HEK293T (cell line): ENCODE data around the gene ZNF821.
"Not testable (repeated sequence)": the region's sequence is repeated elsewhere in the genome, so short reads cannot be mapped to it uniquely, and the experiment has no call there.

Experiments
- CTCF ChIA-PET: fragments of 350-600 bp; formaldehyde crosslinking; extraction: SDS; loops from one replicate; lab custom pipeline; 2021; ENCODE audit warnings: antibody characterized with exemption, inconsistent platforms; lab: Yijun Ruan, JAX
- POLR2A ChIA-PET: fragments of 350-600 bp; formaldehyde crosslinking; extraction: SDS; loops from one replicate; lab custom pipeline; 2020; ENCODE audit warnings: antibody characterized with exemption, inconsistent platforms; lab: Yijun Ruan, JAX
- DNase-seq: peaks from one replicate; pipeline ENCODE4 v3.0.0; 2012; ENCODE audit warnings: mixed read lengths; ENCODE audit errors: extremely low spot score
- ARNT ChIP-seq: fragments of 450-650 bp; IDR thresholded peaks from 2 replicates; pipeline ENCODE4 v1.6.1; 2017; ENCODE audit warnings: mild to moderate bottlenecking
- BHLHE40 ChIP-seq: fragments of 450-650 bp; IDR thresholded peaks from 2 replicates; pipeline ENCODE4 v1.6.1; 2016; ENCODE audit warnings: mild to moderate bottlenecking, moderate library complexity, borderline replicate concordance
- CTBP1 ChIP-seq: fragments of 450-650 bp; IDR thresholded peaks from 2 replicates; pipeline ENCODE4 v1.6.1; 2016; ENCODE audit warnings: borderline replicate concordance
- ELF4 ChIP-seq: fragments of 450-650 bp; IDR thresholded peaks from 2 replicates; pipeline ENCODE4 v1.6.1; 2017; ENCODE audit warnings: antibody characterized with exemption
- FOXA1 ChIP-seq: fragments of 450-650 bp; IDR thresholded peaks from 2 replicates; pipeline ENCODE4 v1.6.1; 2016; ENCODE audit warnings: mild to moderate bottlenecking
- FOXK2 ChIP-seq: fragments of 450-650 bp; IDR thresholded peaks from 2 replicates; pipeline ENCODE4 v1.6.1; 2016; ENCODE audit warnings: mild to moderate bottlenecking
- FOXM1 ChIP-seq: fragments of 450-650 bp; IDR thresholded peaks from 2 replicates; pipeline ENCODE4 v1.6.1; 2017; ENCODE audit warnings: mild to moderate bottlenecking, borderline replicate concordance
- HDGF ChIP-seq: fragments of 450-650 bp; IDR thresholded peaks from 2 replicates; pipeline ENCODE4 v1.6.1; 2017; ENCODE audit warnings: antibody characterized with exemption, borderline replicate concordance
- L3MBTL2 ChIP-seq: fragments of 450-650 bp; conservative IDR thresholded peaks from 2 replicates; pipeline ENCODE4 v1.6.1; 2016; ENCODE audit warnings: mild to moderate bottlenecking
- LEF1 ChIP-seq: fragments of 450-650 bp; IDR thresholded peaks from 2 replicates; pipeline ENCODE4 v1.6.1; 2017; ENCODE audit warnings: mild to moderate bottlenecking, borderline replicate concordance
- NFRKB ChIP-seq: fragments of 450-650 bp; IDR thresholded peaks from 2 replicates; pipeline ENCODE4 v1.6.1; 2016; ENCODE audit warnings: mild to moderate bottlenecking, moderate library complexity
- SP1 ChIP-seq: fragments of 450-650 bp; IDR thresholded peaks from 2 replicates; pipeline ENCODE4 v1.6.1; 2017
- SUZ12 ChIP-seq: fragments of 450-650 bp; IDR thresholded peaks from 2 replicates; pipeline ENCODE4 v1.6.1; 2016; ENCODE audit warnings: mild to moderate bottlenecking
- TARDBP ChIP-seq: fragments of 450-650 bp; IDR thresholded peaks from 2 replicates; pipeline ENCODE4 v1.6.1; 2016
- ZNF384 ChIP-seq: fragments of 450-650 bp; IDR thresholded peaks from 2 replicates; pipeline ENCODE4 v1.6.1; 2016
- TF ChIP-seq, protein P1 (sequence below): fragments of 450-650 bp; IDR thresholded peaks from 2 replicates; pipeline ENCODE4 v1.6.1; 2016

ZNF821 gene

DNA sequence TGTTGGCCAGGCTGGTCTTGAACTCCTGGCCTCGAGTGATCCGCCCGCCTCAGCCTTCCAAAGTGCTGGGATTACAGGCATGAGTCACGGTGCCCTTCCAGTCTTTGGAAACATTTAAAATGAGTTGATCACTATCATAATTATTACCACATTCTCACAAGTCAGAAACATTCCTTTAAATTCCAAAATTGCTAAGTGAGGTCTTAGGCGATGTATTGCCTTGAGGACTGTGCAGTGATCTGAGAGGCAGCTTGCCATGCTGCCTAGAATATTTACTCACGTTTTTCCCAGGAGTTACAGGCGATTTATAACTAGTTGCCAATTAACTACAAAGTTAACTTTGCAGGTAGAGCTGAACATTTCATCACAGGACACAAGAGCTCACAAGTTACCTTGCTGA lies 43.9 kb downstream of the ZNF821 start:
- ChIA-PET POLR2A (no interaction called here), CTCF (interaction anchor here (0.7 kb wide), 1 partner anchor 1505 kb away, joined by 3 read pairs; no protein-coding TSS in a partner anchor)
- no peak for DNase-seq
- TF ChIP-seq TARDBP (no peak), NFRKB (no peak), LEF1 (no peak), CTBP1 (no peak), FOXA1 (no peak), ELF4 (no peak), HDGF (no peak), SP1 (no peak), ARNT (no peak), BHLHE40 (no peak), FOXM1 (no peak), SUZ12 (no peak), ZNF384 (no peak), FOXK2 (no peak), L3MBTL2 (no peak)
- TF ChIP-seq, protein P1, sequence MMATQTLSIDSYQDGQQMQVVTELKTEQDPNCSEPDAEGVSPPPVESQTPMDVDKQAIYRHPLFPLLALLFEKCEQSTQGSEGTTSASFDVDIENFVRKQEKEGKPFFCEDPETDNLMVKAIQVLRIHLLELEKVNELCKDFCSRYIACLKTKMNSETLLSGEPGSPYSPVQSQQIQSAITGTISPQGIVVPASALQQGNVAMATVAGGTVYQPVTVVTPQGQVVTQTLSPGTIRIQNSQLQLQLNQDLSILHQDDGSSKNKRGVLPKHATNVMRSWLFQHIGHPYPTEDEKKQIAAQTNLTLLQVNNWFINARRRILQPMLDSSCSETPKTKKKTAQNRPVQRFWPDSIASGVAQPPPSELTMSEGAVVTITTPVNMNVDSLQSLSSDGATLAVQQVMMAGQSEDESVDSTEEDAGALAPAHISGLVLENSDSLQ: no peak

DNA sequence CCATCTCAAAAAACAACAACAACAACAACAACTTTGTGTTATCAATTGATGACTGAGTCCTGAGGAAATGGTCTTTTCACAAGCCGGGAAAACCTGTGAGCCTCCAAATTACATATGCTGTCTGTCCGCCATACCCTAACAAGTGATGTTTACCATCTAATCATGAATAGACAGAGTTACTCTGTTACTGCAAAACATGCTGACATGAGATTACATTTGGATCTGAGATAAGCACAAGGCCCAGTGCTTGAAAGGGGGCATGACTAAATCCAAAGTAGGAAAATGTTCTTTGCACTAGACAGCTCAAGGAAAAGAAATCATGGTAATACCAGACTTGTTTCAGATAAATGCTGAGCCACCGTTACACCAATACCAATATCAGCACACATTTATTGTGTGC lies 46.8 kb downstream of the ZNF821 start:
- POLR2A ChIA-PET: no interaction called here
- CTCF ChIA-PET: no interaction called here
- DNase-seq: no peak
- TF ChIP-seq LEF1 (no peak), L3MBTL2 (no peak), TARDBP (no peak), FOXM1 (no peak), SUZ12 (no peak), FOXA1 (no peak), CTBP1 (no peak), NFRKB (no peak), HDGF (no peak), SP1 (no peak), ARNT (no peak), ZNF384 (no peak), FOXK2 (no peak), BHLHE40 (no peak)
- TF ChIP-seq, protein P1: no peak

DNA sequence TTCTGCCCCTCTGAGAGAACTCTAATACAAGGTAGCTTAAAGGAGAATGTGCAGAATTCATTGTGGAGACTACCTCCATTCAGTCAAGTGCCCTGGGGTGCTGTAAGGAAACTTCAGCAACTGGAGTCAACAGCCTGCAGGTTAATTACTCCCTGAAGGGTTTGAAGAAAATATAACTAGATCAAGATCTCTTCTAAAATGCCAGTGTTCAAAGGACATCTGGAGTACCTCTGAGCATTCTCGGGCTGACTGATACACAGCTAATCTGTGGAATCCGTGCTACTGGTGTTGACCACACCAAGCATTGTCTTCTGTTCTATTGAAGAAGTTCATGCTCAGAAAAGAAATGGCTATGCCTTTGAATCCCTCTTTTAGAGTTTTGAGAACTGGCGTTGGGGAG lies 49.7 kb downstream of the ZNF821 start:
- POLR2A ChIA-PET: interaction anchor here (1.2 kb wide), 1 partner anchor 12 kb away, joined by 4 read pairs; the partner anchor contains the start of gene ATXN1L
- TF ChIP-seq LEF1 (no peak), ELF4 (no peak), FOXM1 (no peak), ZNF384 (no peak), FOXA1 (no peak), HDGF (no peak), BHLHE40 (no peak), CTBP1 (no peak), TARDBP (no peak), SUZ12 (no peak), ARNT (no peak), SP1 (no peak), FOXK2 (no peak), L3MBTL2 (no peak)
- TF ChIP-seq, protein P1: no peak
- CTCF ChIA-PET: no interaction called here
- DNase-seq: no peak

DNA sequence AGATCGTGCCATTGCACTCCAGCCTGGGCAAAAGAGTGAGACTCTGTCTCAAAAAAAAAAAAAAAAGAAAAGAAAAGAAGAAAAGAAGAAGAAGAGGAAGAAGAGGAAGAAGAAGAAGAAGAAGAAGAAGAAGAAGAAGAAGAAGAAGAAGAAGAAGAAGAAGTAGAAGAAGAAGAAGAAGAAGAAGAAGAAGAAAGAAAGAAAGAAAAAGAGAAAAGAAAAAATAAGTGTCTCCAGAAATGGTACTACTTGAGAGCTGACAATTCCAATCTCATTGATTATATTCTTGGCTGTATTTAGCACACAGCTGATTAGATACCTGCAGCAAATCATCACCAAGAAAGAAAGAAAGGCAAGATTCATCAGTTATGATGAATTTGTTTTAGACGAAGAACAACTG lies 51.9 kb downstream of the ZNF821 start:
- DNase-seq, POLR2A ChIA-PET, CTCF ChIA-PET: not testable (repeated sequence)

DNA sequence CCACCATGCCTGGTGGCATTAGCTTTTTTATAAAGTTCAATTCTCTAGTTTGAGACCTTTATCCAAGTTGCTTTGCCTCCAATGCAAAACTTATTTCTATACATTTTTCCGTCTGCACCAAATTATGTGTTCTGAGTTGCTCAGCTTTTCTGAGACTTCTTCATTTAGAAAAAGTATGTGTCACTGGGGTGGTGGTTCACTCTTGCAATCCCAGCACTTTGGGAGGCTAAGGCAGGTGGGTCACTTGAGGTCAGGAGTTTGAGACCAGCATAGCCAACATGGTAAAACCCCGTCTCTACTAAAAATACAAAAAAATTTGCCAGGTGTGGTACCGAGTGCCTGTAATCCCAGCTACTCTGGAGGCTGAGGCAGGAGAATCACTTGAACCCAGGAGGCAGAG lies 52.3 kb downstream of the ZNF821 start:
- DNase-seq, CTCF ChIA-PET: not testable (repeated sequence)
- POLR2A ChIA-PET: interaction anchor here (1.2 kb wide), 1 partner anchor 53 kb away, joined by 3 read pairs; no protein-coding TSS in a partner anchor

DNA sequence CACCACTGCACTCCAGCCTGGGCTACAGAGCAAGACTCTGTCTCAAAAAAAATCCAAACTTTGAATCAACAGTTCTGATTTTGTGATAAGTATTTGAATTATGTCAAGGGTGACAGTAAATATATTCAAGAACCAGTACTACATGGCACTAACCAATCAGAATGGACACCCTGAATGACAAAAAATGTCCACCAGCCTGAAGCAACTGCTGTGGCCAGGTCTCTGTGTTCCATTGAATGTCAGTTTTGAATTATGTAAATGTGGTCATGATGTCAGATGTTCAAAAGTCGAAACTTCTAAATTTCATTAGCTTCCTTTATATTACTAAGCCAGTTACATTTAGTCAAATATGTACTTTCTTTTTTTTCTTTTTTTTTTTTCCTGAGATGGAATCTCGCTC lies 53.6 kb downstream of the ZNF821 start:
- DNase-seq: no peak
- CTCF ChIA-PET: no interaction called here
- POLR2A ChIA-PET: interaction anchor here (1.2 kb wide), 1 partner anchor 54 kb away, joined by 3 read pairs; no protein-coding TSS in a partner anchor
- no peak for TF ChIP-seq CTBP1
- TF ChIP-seq BHLHE40: no peak
- TF ChIP-seq FOXM1: no peak
- TF ChIP-seq ZNF384: no peak
- no peak for TF ChIP-seq ARNT

DNA sequence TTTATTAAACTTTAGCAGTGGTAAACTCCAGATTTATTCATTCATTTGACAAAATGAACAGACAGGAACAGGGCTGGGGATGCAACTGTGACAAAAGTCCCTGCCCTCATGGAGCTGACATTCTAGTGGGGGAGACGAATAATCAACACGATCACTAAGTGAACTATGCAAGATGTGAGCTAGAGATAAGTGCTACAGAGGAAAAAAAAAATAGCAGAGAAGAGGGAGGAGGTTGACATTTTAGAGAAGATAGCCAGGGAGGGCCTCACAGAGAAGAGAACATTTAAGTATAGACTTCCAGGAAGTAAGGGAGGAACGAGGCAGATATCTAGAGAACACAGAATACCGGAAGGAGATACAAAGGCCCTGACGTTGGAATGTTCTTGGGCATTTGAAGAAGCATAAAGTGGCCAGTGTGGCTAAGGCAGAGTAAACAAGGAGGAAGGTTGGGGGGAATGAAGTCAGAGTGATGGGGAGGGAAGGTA lies 57.4 kb downstream of the ZNF821 start:
- ChIA-PET CTCF (no interaction called here), POLR2A (interaction anchor here (3.2 kb wide), 1 partner anchor 19 kb away, joined by 7 read pairs; the partner anchor contains the start of gene ATXN1L)
- TF ChIP-seq NFRKB (no peak), FOXM1 (no peak)
- no peak for DNase-seq

DNA sequence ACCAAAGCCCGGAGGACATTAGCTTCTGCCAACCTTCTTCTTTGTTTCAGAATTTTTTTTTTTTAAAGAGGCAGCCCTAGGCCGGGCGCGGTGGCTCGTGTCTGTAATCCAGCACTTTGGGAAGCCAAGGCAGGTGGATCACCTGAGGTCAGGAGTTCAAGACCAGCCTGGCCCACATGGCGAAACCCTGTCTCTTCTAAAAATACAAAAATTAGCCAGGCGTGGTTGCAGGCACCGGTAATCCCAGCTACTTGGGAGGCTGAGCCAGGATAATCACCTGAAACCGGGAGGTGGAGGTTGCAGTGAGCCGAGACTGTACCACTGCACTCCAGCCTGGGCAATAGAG lies 66.9 kb downstream of the ZNF821 start:
- DNase-seq, POLR2A ChIA-PET, CTCF ChIA-PET: not testable (repeated sequence)
